Vagina (tissue), 2 donors: Measurements from ENCODE around the gene DLL4. TPM values are rescaled to one million over a fixed set of nuclear protein-coding genes. Genes with fewer than 3 reads are reported as not detected.

Source experiments
- DNase-seq, 2 donors: peaks; one replicate each; pipeline ENCODE4 v3.0.0-alpha.2; 2017; ENCODE audit errors: extremely low spot score in 2 of 2
- H3K27ac ChIP-seq: fragments of 200-600 bp; sonication (generic); one replicate; pipeline ENCODE4 v1.5.1; 2019
- H3K27me3 ChIP-seq: fragments of 200-600 bp; sonication (generic); one replicate; pipeline ENCODE4 v1.5.1; 2019
- H3K36me3 ChIP-seq, 2 donors: fragments of 200-600 bp; sonication (generic); one replicate each; pipeline ENCODE4 v1.5.1; 2017 to 2019
- H3K4me1 ChIP-seq: fragments of 200-600 bp; sonication (generic); one replicate; pipeline ENCODE4 v1.5.1; 2019
- H3K4me3 ChIP-seq, 2 donors: fragments of 200-600 bp; sonication (generic); 1 replicate in 1 of 2; 2 replicates in 1 of 2; pipeline ENCODE4 v1.5.1; 2016 to 2019
- H3K9me3 ChIP-seq: fragments of 200-600 bp; sonication (generic); one replicate; pipeline ENCODE4 v1.5.1; 2019
- CTCF ChIP-seq, 3 experiments: fragments of 450-650 bp in 2 of 3; fragments of 200-600 bp in 1 of 3; sonication (generic) in 1 of 3; IDR thresholded peaks; one replicate each; pipeline ENCODE4 v1.5.1; 2017 to 2019; ENCODE audit warnings: antibody characterized with exemption in 3 of 3, mild to moderate bottlenecking in 2 of 3, moderate library complexity in 2 of 3
- POLR2A ChIP-seq, 2 donors: fragments of 450-650 bp; IDR thresholded peaks; one replicate each; pipeline ENCODE4 v1.6.1; 2017; ENCODE audit warnings: antibody characterized with exemption in 2 of 2, mild to moderate bottlenecking in 2 of 2, moderate library complexity in 2 of 2
- POLR2AphosphoS5 ChIP-seq, 2 donors: sonication (generic); formaldehyde crosslinking; IDR thresholded peaks; one replicate each; pipeline ENCODE4 v1.9.0; 2017; ENCODE audit warnings: antibody characterized with exemption in 2 of 2, mild to moderate bottlenecking in 2 of 2, low read depth in 1 of 2; ENCODE audit not compliant: insufficient read depth in 1 of 2
- intact Hi-C: fragments of 100-400 bp; cut with DNase I; formaldehyde crosslinking; loops from one replicate; pipeline ENCODE4 v1.15.1; 2023
- total RNA-seq: library from RNA; depleted of rRNA; stranded (reverse); fragments of >200 nt; gene quantifications from one replicate; pipeline ENCODE4 v1.2.3, GENCODE V29; 2016

DLL4 gene
- total RNA-seq, 1 donor from 2014 or later = 20.9 TPM

GRCh38 chr15:40893733-40894680, 35.1 kb upstream of the DLL4 start, which contains the start of gene VPS18:
TSS of gene VPS18 (plus strand) at chr15:40894450. CDS start at chr15:40894769, 319 bp downstream.
- intact Hi-C loops = loop anchor here (5.0 kb wide), 1 partner anchor 37 kb away; no protein-coding TSS in a partner anchor
- H3K27me3 ChIP-seq = no peaks in the 10 kb centered on the region
- peak; percentile 95 to 98 for TF ChIP-seq POLR2AphosphoS5 (IDR thresholded peaks at IDR 0.05; ENCODE audit: insufficient read depth in 1 of 2, low read depth in 1 of 2)
- peak; percentile 11 to 76 for TF ChIP-seq POLR2A (IDR thresholded peaks at IDR 0.05)
- TF ChIP-seq CTCF (IDR thresholded peaks at IDR 0.05) = peak; percentile 95 to 98 (median 96)
- peaks cover 0 to 13% of the 10 kb centered on the region in 2 donors for H3K36me3 ChIP-seq
- peak within 1 kb of the TSS; percentile 72 to 89 for H3K4me3 ChIP-seq
- peaks cover 25% of the 10 kb centered on the region for H3K4me1 ChIP-seq
- DNase-seq = peak; percentile 98
- peak within 1 kb of the TSS; percentile 91 for H3K27ac ChIP-seq
- H3K9me3 ChIP-seq = no peaks in the 10 kb centered on the region

- DNase-seq = peak; percentile 89 to 93
- Histone ChIP-seq H3K4me1 (peaks cover 25% of the 10 kb centered on the region), H3K9me3 (no peaks in the 10 kb centered on the region), H3K27me3 (no peaks in the 10 kb centered on the region), H3K36me3 (peaks cover 0 to 21% of the 10 kb centered on the region in 2 donors), H3K27ac (peak overlapping the region; percentile 91), H3K4me3 (peak overlapping the region; percentile 72 to 89)
- TF ChIP-seq POLR2A (IDR thresholded peaks at IDR 0.05) (no peak), POLR2AphosphoS5 (IDR thresholded peaks at IDR 0.05; ENCODE audit: insufficient read depth in 1 of 2, low read depth in 1 of 2) (no peak), CTCF (IDR thresholded peaks at IDR 0.05) (peak in 1 of 3 experiments; percentile 47)
- intact Hi-C loops = loop anchor here (5.0 kb wide), 1 partner anchor 38 kb away; no protein-coding TSS in a partner anchor
Observed at GRCh38 chr15:40894681-40895448, 34.3 kb upstream of the DLL4 start.

GRCh38 chr15:40899536-40900207, 29.5 kb upstream of the DLL4 start:
- no peak for DNase-seq
- intact Hi-C loops = loop anchor here (5.0 to 10.0 kb wide), 3 partner anchors 43 to 215 kb away; partner anchors contain the start of gene INO80
- Histone ChIP-seq H3K4me3 (no peak overlapping the region), H3K4me1 (peaks cover 29% of the 10 kb centered on the region), H3K36me3 (peaks cover 0 to 51% of the 10 kb centered on the region in 2 donors), H3K27me3 (no peaks in the 10 kb centered on the region), H3K9me3 (no peaks in the 10 kb centered on the region), H3K27ac (no peak overlapping the region)
- TF ChIP-seq CTCF (IDR thresholded peaks at IDR 0.05) = no peak
- no peak for TF ChIP-seq POLR2AphosphoS5 (IDR thresholded peaks at IDR 0.05; ENCODE audit: insufficient read depth in 1 of 2, low read depth in 1 of 2)
- TF ChIP-seq POLR2A (IDR thresholded peaks at IDR 0.05) = no peak

GRCh38 chr15:40900256-40901052, 28.7 kb upstream of the DLL4 start:
- Histone ChIP-seq H3K36me3 (peaks cover 0 to 51% of the 10 kb centered on the region in 2 donors), H3K4me1 (peaks cover 23% of the 10 kb centered on the region)

More at GRCh38 chr15:40900256-40901052, 28.7 kb upstream of the DLL4 start:
- H3K9me3 ChIP-seq = no peaks in the 10 kb centered on the region
- H3K27me3 ChIP-seq = no peaks in the 10 kb centered on the region
- no peak overlapping the region for H3K27ac ChIP-seq
- no peak for DNase-seq
- TF ChIP-seq CTCF (IDR thresholded peaks at IDR 0.05) (no peak), POLR2AphosphoS5 (IDR thresholded peaks at IDR 0.05; ENCODE audit: insufficient read depth in 1 of 2, low read depth in 1 of 2) (no peak), POLR2A (IDR thresholded peaks at IDR 0.05) (no peak)
- H3K4me3 ChIP-seq = no peak overlapping the region
- intact Hi-C loops = loop anchor here (5.0 to 10.0 kb wide), 3 partner anchors 42 to 214 kb away; partner anchors contain the start of gene INO80
